ENCODE results near the gene PIGR. TPM values are rescaled to one million over a fixed set of nuclear protein-coding genes. Genes with fewer than 3 reads are reported as not detected.

The PIGR gene
- total RNA-seq, 1 experiment from 2014 or later: not detected

- TF ChIP-seq CTCF (conservative IDR thresholded peaks at IDR 0.05; ENCODE audit: low read depth, low read length) (no peak), EZH2 (IDR thresholded peaks at IDR 0.05; ENCODE audit: borderline replicate concordance, low read depth, low read length, poor library complexity, severe bottlenecking) (no peak)
- H3K27me3 ChIP-seq (replicated peaks; ENCODE audit: insufficient read depth, low read depth, low read length, poor library complexity): peaks cover 38% of the 10 kb centered on the region
- ChIA-PET POLR2A (ENCODE audit: low non-redundant PET) (no interaction called here), CTCF (no interaction called here)
- no peaks in the 10 kb centered on the region for H3K9me3 ChIP-seq (ENCODE audit: low read depth, low read length, poor library complexity, severe bottlenecking)
- intact Hi-C loops (cut with micrococcal nuclease; ENCODE audit: unreplicated experiment): no loop called here
- no peaks in the 10 kb centered on the region for H3K36me3 ChIP-seq (ENCODE audit: insufficient read depth, low read length, poor library complexity, severe bottlenecking)
- H3K4me1 ChIP-seq (ENCODE audit: insufficient read depth, low read length, poor library complexity, severe bottlenecking): no peaks in the 10 kb centered on the region
- no peak for DNase-seq (ENCODE audit: low spot score)
- H3K27ac ChIP-seq (ENCODE audit: low read depth, low read length, poor library complexity, severe bottlenecking): no peak overlapping the region
- H3K4me3 ChIP-seq (ENCODE audit: low read depth, low read length, poor library complexity, severe bottlenecking): no peak overlapping the region
- no TSS peak for BruUV-seq (replicated peaks)
Observed at GRCh38 chr1:206967096-206967849, 21.0 kb upstream of the PIGR start.

GRCh38 chr1:206965781-206966180 lies 19.5 kb upstream of the PIGR start:
- POLR2A ChIA-PET (ENCODE audit: low non-redundant PET): no interaction called here
- CTCF ChIA-PET: interaction anchor here (0.5 kb wide), 1 partner anchor 1273 kb away, joined by 4 read pairs; no protein-coding TSS in a partner anchor

GRCh38 chr1:206963740-206964139 lies 17.5 kb upstream of the PIGR start:
- Histone ChIP-seq H3K27ac (ENCODE audit: low read depth, low read length, poor library complexity, severe bottlenecking) (no peak overlapping the region), H3K4me3 (ENCODE audit: low read depth, low read length, poor library complexity, severe bottlenecking) (no peak overlapping the region), H3K9me3 (ENCODE audit: low read depth, low read length, poor library complexity, severe bottlenecking) (no peaks in the 10 kb centered on the region), H3K27me3 (replicated peaks; ENCODE audit: insufficient read depth, low read depth, low read length, poor library complexity) (peaks cover 8% of the 10 kb centered on the region), H3K36me3 (ENCODE audit: insufficient read depth, low read length, poor library complexity, severe bottlenecking) (no peaks in the 10 kb centered on the region), H3K4me1 (ENCODE audit: insufficient read depth, low read length, poor library complexity, severe bottlenecking) (no peaks in the 10 kb centered on the region)
- intact Hi-C loops (cut with micrococcal nuclease; ENCODE audit: unreplicated experiment): no loop called here
- POLR2A ChIA-PET (ENCODE audit: low non-redundant PET): no interaction called here
- DNase-seq (ENCODE audit: low spot score): no peak
- no TSS peak for BruUV-seq (replicated peaks)
- CTCF ChIA-PET: no interaction called here
- TF ChIP-seq EZH2 (IDR thresholded peaks at IDR 0.05; ENCODE audit: borderline replicate concordance, low read depth, low read length, poor library complexity, severe bottlenecking) (no peak), CTCF (conservative IDR thresholded peaks at IDR 0.05; ENCODE audit: low read depth, low read length) (no peak)

More at GRCh38 chr1:206965781-206966180, 19.5 kb upstream of the PIGR start:
- BruUV-seq (replicated peaks): no TSS peak
- Histone ChIP-seq H3K4me1 (ENCODE audit: insufficient read depth, low read length, poor library complexity, severe bottlenecking) (no peaks in the 10 kb centered on the region), H3K9me3 (ENCODE audit: low read depth, low read length, poor library complexity, severe bottlenecking) (no peaks in the 10 kb centered on the region), H3K27me3 (replicated peaks; ENCODE audit: insufficient read depth, low read depth, low read length, poor library complexity) (peaks cover 23% of the 10 kb centered on the region), H3K36me3 (ENCODE audit: insufficient read depth, low read length, poor library complexity, severe bottlenecking) (no peaks in the 10 kb centered on the region), H3K27ac (ENCODE audit: low read depth, low read length, poor library complexity, severe bottlenecking) (no peak overlapping the region), H3K4me3 (ENCODE audit: low read depth, low read length, poor library complexity, severe bottlenecking) (no peak overlapping the region)
- intact Hi-C loops (cut with micrococcal nuclease; ENCODE audit: unreplicated experiment): no loop called here
- no peak for DNase-seq (ENCODE audit: low spot score)
- TF ChIP-seq EZH2 (IDR thresholded peaks at IDR 0.05; ENCODE audit: borderline replicate concordance, low read depth, low read length, poor library complexity, severe bottlenecking) (no peak), CTCF (conservative IDR thresholded peaks at IDR 0.05; ENCODE audit: low read depth, low read length) (no peak)

Data from A673 (cell line).